Urinary bladder (tissue), 4 donors: ENCODE measurements around the gene DPYSL5. TPM values are rescaled to one million over a fixed set of nuclear protein-coding genes. Genes with fewer than 3 reads are reported as not detected.
"Not testable (repeated sequence)": the region's sequence is repeated elsewhere in the genome, so short reads cannot be mapped to it uniquely, and the experiment has no call there.

Experiments used
- DNase-seq: peaks from one replicate; pipeline ENCODE4 v3.0.0-alpha.2; 2015; ENCODE audit errors: extremely low spot score
- H3K27ac ChIP-seq: one replicate; pipeline ENCODE4 v1.5.1; 2013; ENCODE audit warnings: low read depth, mild to moderate bottlenecking, moderate library complexity
- H3K36me3 ChIP-seq: one replicate; pipeline ENCODE4 v1.6.1; 2013; ENCODE audit warnings: mild to moderate bottlenecking, moderate library complexity; ENCODE audit not compliant: insufficient read depth
- H3K4me1 ChIP-seq: one replicate; pipeline ENCODE4 v1.6.1; 2013; ENCODE audit warnings: mild to moderate bottlenecking, moderate library complexity; ENCODE audit not compliant: insufficient read depth
- H3K4me3 ChIP-seq: one replicate; pipeline ENCODE4 v1.5.1; 2013; ENCODE audit warnings: low read depth, low read length
- WGBS: extraction: QIAGEN DNeasy Blood & Tissue Kit; methylation state at CpG from one replicate; pipeline ENCODE4 v1.1.7; 2013; 5-methylcytosine and 5-hydroxymethylcytosine counted together
- polyA plus RNA-seq: library from polyadenylated mRNA; stranded (reverse); fragments of 200-250 nt; gene quantifications from one replicate; pipeline ENCODE4 v1.2.3, GENCODE V29; 2013
- total RNA-seq: library from RNA; depleted of rRNA; stranded (reverse); fragments of >200 nt; gene quantifications from one replicate; pipeline ENCODE4 v1.2.3, GENCODE V29; 2014
- donor health status: healthy with polysubstance abuse.
- donor health status: healthy.

Gene DPYSL5
- total RNA-seq: 1.2 TPM
- 0.43 TPM for polyA plus RNA-seq

- Histone ChIP-seq H3K27ac (no peak within 1 kb of the TSS), H3K4me1 (peaks cover 2% of the 10 kb centered on the region), H3K36me3 (no peaks in the 10 kb centered on the region), H3K4me3 (peak within 1 kb of the TSS; percentile 32)
- DNase-seq: no peak
- WGBS: under 1% methylated on average over 83 of the region's 83 CpGs
Observed at GRCh38 chr2:26847655-26848335, at the start of gene DPYSL5. TSS of gene DPYSL5 (plus strand) at chr2:26848132. CDS start at chr2:26898500, 50,368 bp downstream.

GRCh38 chr2:26801328-26801727 lies 46.6 kb upstream of the DPYSL5 start:
- H3K4me3 ChIP-seq: no peak overlapping the region
- no peaks in the 10 kb centered on the region for H3K36me3 ChIP-seq
- no peak for DNase-seq
- 77% methylated on average over 4 of the region's 4 CpGs for WGBS
- no peak overlapping the region for H3K27ac ChIP-seq
- no peaks in the 10 kb centered on the region for H3K4me1 ChIP-seq

DNA sequence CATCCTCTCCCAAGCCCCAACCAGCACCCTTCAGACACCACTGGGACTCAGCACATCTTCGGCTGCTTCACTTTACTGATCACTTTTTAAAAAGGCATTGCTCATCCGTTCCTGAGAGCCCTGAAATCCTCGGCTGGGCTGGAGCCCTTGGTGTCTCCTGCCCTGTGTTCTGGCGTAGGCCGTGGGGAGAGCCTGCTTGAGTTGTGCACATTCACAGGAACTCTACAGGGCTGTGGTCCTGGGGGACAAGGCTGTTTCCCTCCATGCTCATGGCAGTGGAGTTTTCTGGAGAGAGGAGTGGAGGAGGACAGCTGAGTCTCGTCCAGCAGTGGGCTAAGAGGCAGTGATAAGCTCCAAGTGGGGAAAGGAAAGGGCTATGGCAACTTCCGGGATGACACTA lies 46.1 kb upstream of the DPYSL5 start:
- no peak overlapping the region for H3K4me3 ChIP-seq
- no peaks in the 10 kb centered on the region for H3K36me3 ChIP-seq
- DNase-seq: no peak
- WGBS: 89% methylated on average over 7 of the region's 7 CpGs
- H3K4me1 ChIP-seq: no peaks in the 10 kb centered on the region
- no peak overlapping the region for H3K27ac ChIP-seq

- H3K4me1 ChIP-seq: no peaks in the 10 kb centered on the region
- H3K27ac ChIP-seq: no peak overlapping the region
- H3K36me3 ChIP-seq: no peaks in the 10 kb centered on the region
- no peak overlapping the region for H3K4me3 ChIP-seq
- 78% methylated on average over 5 of the region's 5 CpGs for WGBS
- no peak for DNase-seq
Observed at GRCh38 chr2:26805241-26805676, 42.7 kb upstream of the DPYSL5 start.

DNA sequence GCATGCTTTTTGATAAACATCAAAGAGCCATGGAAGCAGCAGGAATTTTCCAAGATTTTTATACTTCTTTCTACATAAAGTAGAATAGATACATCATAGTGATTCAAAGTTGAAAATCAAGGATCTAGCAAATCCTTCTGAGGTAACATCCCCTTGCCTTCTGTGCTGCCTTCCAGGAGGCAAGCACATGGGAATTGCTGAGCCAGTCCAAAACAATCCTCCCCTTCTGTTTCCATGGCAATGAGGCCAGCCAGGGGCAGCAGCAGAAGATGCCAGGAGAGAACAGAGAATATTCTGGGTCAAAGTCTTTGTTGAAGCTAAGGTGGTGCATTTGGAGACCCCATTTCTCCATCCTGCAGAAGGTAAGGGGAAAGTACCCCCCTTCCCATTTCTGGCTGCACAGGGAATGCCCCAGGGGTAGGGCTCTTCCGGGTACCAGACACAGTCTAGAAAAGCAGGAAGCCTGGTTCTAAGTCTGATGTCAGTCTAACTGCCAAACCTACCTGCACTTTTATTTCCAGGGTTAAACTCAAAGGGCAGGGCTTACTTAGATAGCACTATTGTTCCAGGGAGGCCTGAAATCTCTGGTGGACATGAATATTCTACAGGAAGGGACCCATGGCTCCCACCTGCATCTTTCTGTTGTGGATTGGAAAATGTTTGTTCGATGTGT lies 40.0 kb upstream of the DPYSL5 start:
- H3K36me3 ChIP-seq: no peaks in the 10 kb centered on the region
- H3K4me3 ChIP-seq: no peak overlapping the region
- WGBS: 57% methylated on average over 2 of the region's 2 CpGs
- no peak overlapping the region for H3K27ac ChIP-seq
- H3K4me1 ChIP-seq: no peaks in the 10 kb centered on the region
- no peak for DNase-seq

DNA sequence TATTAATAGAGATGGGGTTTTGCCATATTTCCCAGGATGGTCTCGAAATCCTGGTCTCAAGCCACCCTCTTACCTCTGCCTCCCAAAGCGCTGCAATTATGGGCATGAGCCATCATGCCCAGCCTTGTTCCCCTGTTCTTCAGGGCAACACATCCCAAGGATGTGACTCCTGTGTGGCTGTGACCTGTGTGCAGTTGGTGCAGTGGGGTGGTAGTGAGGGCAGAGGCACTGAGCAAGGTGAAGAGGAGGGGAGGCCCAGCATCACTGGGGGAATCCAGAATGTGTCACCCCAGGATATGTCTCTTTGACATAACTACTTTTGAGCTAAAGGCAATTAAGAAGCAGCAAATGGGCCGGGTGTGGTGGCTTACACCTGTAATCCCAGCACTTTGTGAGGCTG lies 38.7 kb upstream of the DPYSL5 start:
- no peak overlapping the region for H3K27ac ChIP-seq
- no peaks in the 10 kb centered on the region for H3K4me1 ChIP-seq
- no peak for DNase-seq
- WGBS: 93% methylated on average over 3 of the region's 3 CpGs
- no peak overlapping the region for H3K4me3 ChIP-seq
- H3K36me3 ChIP-seq: no peaks in the 10 kb centered on the region

- 56% methylated on average over 6 of the region's 6 CpGs for WGBS
Observed at GRCh38 chr2:26809876-26810577, 37.9 kb upstream of the DPYSL5 start.

GRCh38 chr2:26811261-26811660 lies 36.7 kb upstream of the DPYSL5 start:
- Histone ChIP-seq H3K36me3 (no peaks in the 10 kb centered on the region), H3K27ac (no peak overlapping the region), H3K4me3 (no peak overlapping the region), H3K4me1 (no peaks in the 10 kb centered on the region)
- WGBS: 74% methylated on average over 8 of the region's 8 CpGs
- no peak for DNase-seq

More at GRCh38 chr2:26809876-26810577, 37.9 kb upstream of the DPYSL5 start:
- H3K4me3 ChIP-seq: no peak overlapping the region
- no peaks in the 10 kb centered on the region for H3K36me3 ChIP-seq
- no peaks in the 10 kb centered on the region for H3K4me1 ChIP-seq
- no peak for DNase-seq
- no peak overlapping the region for H3K27ac ChIP-seq

DNA sequence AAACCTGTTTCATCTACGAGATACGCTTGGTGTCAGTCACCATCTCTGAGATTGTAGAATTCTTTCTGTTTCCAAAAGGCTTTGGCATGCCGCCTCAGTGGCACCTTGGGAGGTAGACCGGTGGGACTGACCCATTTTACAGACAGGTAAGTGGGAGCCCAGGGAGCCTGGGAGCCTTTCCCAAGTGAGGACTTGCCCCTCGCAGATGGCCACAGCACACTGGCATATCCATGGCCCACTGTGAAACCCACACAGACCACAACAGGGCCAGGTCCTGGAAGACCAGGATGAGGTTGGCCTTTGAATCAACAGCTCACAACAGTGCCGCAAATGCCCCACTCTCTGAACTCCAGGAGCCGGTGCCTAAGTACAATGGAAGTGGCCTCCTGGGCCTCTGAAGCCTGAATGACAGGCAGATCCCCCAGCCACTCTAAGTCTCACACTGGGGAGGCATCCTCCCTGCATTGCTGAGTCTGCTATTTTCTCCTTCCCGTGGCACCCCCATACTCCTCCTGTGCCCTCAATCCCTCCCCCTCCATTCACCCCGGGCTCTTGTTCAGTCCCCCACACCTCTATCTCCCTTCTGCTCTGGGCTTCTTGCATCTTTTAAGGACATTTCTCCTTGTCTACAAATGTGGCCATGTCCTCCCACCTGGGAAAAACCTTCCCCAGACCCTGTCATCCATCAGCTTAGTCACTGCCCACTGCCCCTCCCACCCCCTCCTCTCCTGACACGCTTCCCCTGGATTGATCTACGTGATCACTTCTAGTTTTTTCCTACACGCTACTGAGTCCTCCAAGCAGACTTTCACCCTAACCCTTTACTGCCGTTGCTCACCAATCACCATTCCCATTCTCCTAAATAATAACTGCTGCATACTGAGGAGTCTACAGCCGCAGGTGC lies 35.9 kb upstream of the DPYSL5 start:
- H3K27ac ChIP-seq: no peak overlapping the region
- DNase-seq: no peak
- 77% methylated on average over 14 of the region's 14 CpGs for WGBS
- H3K4me1 ChIP-seq: no peaks in the 10 kb centered on the region
- no peaks in the 10 kb centered on the region for H3K36me3 ChIP-seq
- no peak overlapping the region for H3K4me3 ChIP-seq

DNA sequence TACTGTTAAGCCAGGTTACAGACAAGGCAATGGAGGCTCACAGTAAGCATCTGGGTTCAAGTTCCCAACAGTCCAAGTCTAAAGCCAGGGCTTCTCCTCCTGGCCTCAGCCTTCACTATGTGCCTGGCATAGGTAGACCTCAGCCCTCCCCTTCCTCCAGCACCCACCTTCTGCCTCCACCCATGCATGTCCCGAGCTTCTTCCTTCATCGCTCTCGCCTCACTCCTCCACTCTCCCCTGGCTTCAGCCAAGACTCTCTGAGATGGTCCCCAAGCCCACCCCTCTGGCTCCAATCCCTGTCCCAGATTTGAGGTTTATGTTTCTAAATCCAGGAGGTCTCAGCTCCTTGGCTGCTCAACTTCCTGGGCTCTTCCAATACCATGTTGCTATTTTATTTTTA lies 35.2 kb upstream of the DPYSL5 start:
- no peaks in the 10 kb centered on the region for H3K36me3 ChIP-seq
- no peak overlapping the region for H3K27ac ChIP-seq
- no peak for DNase-seq
- no peaks in the 10 kb centered on the region for H3K4me1 ChIP-seq
- WGBS: 90% methylated on average over 3 of the region's 3 CpGs
- H3K4me3 ChIP-seq: no peak overlapping the region

GRCh38 chr2:26814072-26814765 lies 33.7 kb upstream of the DPYSL5 start:
- not testable (repeated sequence) for H3K4me1 ChIP-seq, H3K4me3 ChIP-seq, DNase-seq, H3K36me3 ChIP-seq, H3K27ac ChIP-seq
- 93% methylated on average over 52 of the region's 52 CpGs for WGBS

DNA sequence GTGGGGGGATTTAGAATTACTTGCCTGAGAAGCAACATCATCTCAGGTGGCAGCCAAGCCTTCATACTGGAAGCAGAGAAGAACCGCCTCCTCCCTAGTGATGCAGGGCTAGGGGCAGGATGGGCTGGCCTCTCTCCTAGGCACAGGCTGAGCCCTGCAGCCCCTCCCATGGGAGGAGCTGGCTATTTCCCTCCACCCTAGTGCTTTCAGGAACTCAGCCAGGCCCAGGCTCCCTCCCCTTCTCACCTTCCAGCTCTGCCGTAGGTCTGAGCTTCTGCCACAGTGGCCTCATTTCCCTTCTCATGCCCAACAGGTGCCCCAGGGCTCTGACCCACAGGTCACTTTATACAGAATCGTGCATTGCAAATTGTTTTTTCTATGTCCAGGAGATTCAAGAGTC lies 31.0 kb upstream of the DPYSL5 start:
- H3K4me3 ChIP-seq: no peak overlapping the region
- H3K4me1 ChIP-seq: no peaks in the 10 kb centered on the region
- no peaks in the 10 kb centered on the region for H3K36me3 ChIP-seq
- 49% methylated on average over 3 of the region's 3 CpGs for WGBS
- DNase-seq: no peak
- H3K27ac ChIP-seq: no peak overlapping the region

DNA sequence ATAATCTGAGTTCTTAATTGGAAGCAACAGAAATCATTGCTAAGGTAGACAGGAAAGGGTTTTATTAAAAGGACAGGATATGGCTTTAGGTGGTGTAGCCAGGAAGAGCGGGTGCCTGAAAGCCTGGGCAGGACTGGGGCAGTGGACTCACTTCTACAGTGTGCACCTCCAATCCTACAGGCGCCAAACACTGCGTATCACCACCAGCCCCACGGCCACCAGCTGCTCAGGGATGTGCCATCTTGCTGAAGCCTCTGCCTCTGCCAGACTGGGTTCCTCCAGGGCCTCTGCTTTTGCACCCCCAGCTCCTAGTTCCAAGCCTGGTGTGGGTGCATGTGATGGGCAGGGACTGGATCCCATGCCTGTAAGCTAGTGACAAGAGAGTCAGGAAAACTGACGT lies 29.7 kb upstream of the DPYSL5 start:
- 78% methylated on average over 5 of the region's 5 CpGs for WGBS
- H3K4me1 ChIP-seq: no peaks in the 10 kb centered on the region
- DNase-seq: no peak
- no peaks in the 10 kb centered on the region for H3K36me3 ChIP-seq
- H3K4me3 ChIP-seq: no peak overlapping the region
- no peak overlapping the region for H3K27ac ChIP-seq
